HL-60 (cell line): ENCODE results near the gene TK2.

Source experiments
- DNase-seq, 2 experiments: peaks; one replicate each; pipeline ENCODE4 v3.0.0-alpha.2; 2010 to 2020; ENCODE audit warnings: low read depth in 1 of 2, low spot score in 1 of 2
- H3K27ac ChIP-seq: fragments of 250-450 bp; sonication (Bioruptor Pico); replicated peaks from 2 replicates; pipeline ENCODE4 v1.5.1; 2020; ENCODE audit warnings: mild to moderate bottlenecking, moderate library complexity
- H3K27me3 ChIP-seq: fragments of 250-450 bp; sonication (Bioruptor Pico); 2 replicates; pipeline ENCODE4 v1.5.1; 2021; ENCODE audit warnings: mild to moderate bottlenecking, moderate library complexity; ENCODE audit not compliant: insufficient read depth, poor library complexity, severe bottlenecking
- H3K4me3 ChIP-seq: replicated peaks from 2 replicates; pipeline ENCODE4 v1.5.1; 2011; ENCODE audit warnings: mild to moderate bottlenecking, control low read depth, low read length; ENCODE audit not compliant: insufficient read depth
- GABPA ChIP-seq: IDR thresholded peaks from 2 replicates; pipeline ENCODE4 v1.6.1; 2012; ENCODE audit warnings: low read depth
- POLR2AphosphoS5 ChIP-seq: IDR thresholded peaks from 2 replicates; pipeline ENCODE4 v1.6.1; 2012; ENCODE audit warnings: low read depth
- SPI1 ChIP-seq: IDR thresholded peaks from 2 replicates; pipeline ENCODE4 v1.6.1; 2012; ENCODE audit warnings: low read depth, mild to moderate bottlenecking, borderline replicate concordance
- TF ChIP-seq, protein P1 (sequence below): IDR thresholded peaks from one replicate; pipeline ENCODE4 v1.5.1; 2011; ENCODE audit warnings: low read length, control low read depth, inconsistent platforms; ENCODE audit not compliant: insufficient read depth
- TF ChIP-seq, protein P2 (sequence below): IDR thresholded peaks from 2 replicates; pipeline ENCODE4 v1.6.1; 2012; ENCODE audit warnings: low read depth; ENCODE audit not compliant: insufficient replicate concordance

Gene TK2

DNA sequence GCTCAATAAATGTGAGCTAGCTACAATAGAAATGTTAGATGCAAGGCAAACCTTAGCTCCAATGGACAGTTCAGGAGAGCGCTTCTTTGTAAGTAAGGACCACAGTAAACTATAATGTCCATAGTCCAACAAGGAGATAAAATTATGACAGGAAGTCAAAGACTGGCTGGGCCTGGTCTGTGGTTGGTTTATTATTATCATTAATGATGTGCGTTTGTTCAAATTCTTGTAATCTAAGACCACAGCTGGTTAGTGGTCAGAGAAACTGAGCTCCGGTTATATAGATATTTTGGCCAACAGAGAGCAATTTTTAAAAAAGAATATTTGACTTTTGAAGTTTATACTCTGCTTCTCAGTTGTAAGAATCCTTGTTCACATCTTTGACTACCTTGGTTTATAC is 24.6 kb upstream of the TK2 start:
- H3K27me3 ChIP-seq, result no peaks in the 10 kb centered on the region
- TF ChIP-seq SPI1 (no peak), GABPA (no peak), POLR2AphosphoS5 (no peak)
- TF ChIP-seq, protein P1, sequence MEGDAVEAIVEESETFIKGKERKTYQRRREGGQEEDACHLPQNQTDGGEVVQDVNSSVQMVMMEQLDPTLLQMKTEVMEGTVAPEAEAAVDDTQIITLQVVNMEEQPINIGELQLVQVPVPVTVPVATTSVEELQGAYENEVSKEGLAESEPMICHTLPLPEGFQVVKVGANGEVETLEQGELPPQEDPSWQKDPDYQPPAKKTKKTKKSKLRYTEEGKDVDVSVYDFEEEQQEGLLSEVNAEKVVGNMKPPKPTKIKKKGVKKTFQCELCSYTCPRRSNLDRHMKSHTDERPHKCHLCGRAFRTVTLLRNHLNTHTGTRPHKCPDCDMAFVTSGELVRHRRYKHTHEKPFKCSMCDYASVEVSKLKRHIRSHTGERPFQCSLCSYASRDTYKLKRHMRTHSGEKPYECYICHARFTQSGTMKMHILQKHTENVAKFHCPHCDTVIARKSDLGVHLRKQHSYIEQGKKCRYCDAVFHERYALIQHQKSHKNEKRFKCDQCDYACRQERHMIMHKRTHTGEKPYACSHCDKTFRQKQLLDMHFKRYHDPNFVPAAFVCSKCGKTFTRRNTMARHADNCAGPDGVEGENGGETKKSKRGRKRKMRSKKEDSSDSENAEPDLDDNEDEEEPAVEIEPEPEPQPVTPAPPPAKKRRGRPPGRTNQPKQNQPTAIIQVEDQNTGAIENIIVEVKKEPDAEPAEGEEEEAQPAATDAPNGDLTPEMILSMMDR, result no peak
- TF ChIP-seq, protein P2, sequence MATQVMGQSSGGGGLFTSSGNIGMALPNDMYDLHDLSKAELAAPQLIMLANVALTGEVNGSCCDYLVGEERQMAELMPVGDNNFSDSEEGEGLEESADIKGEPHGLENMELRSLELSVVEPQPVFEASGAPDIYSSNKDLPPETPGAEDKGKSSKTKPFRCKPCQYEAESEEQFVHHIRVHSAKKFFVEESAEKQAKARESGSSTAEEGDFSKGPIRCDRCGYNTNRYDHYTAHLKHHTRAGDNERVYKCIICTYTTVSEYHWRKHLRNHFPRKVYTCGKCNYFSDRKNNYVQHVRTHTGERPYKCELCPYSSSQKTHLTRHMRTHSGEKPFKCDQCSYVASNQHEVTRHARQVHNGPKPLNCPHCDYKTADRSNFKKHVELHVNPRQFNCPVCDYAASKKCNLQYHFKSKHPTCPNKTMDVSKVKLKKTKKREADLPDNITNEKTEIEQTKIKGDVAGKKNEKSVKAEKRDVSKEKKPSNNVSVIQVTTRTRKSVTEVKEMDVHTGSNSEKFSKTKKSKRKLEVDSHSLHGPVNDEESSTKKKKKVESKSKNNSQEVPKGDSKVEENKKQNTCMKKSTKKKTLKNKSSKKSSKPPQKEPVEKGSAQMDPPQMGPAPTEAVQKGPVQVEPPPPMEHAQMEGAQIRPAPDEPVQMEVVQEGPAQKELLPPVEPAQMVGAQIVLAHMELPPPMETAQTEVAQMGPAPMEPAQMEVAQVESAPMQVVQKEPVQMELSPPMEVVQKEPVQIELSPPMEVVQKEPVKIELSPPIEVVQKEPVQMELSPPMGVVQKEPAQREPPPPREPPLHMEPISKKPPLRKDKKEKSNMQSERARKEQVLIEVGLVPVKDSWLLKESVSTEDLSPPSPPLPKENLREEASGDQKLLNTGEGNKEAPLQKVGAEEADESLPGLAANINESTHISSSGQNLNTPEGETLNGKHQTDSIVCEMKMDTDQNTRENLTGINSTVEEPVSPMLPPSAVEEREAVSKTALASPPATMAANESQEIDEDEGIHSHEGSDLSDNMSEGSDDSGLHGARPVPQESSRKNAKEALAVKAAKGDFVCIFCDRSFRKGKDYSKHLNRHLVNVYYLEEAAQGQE, result no peak
- no peak overlapping the region for H3K27ac ChIP-seq
- H3K4me3 ChIP-seq, result no peak overlapping the region
- DNase-seq, result no peak

DNA sequence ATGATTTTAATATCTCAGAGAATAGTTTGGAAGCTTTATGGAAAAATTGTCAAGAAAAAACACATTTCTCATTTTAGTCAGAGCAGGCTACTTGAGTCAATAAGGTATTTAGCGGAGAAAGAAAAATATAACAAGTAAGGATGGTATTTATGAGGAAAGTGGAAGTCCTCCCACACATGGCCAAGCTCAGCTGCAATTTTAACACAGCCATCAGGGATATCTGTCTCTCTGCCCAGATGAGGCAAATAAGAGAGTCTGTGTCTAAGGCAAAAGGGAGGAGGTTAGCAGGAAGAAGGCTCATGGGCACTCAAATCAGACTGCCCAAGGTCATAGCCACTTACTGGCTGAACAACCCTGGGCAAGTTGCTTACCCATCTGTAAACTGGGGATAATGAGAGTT is 24.2 kb upstream of the TK2 start:
- no peaks in the 10 kb centered on the region for H3K27me3 ChIP-seq
- DNase-seq, result no peak
- no peak overlapping the region for H3K4me3 ChIP-seq
- no peak overlapping the region for H3K27ac ChIP-seq
- TF ChIP-seq, protein P2, result no peak
- TF ChIP-seq GABPA, result no peak
- no peak for TF ChIP-seq POLR2AphosphoS5
- no peak for TF ChIP-seq SPI1
- TF ChIP-seq, protein P1, result no peak

- no peak overlapping the region for H3K27ac ChIP-seq
- TF ChIP-seq, protein P1, result no peak
- TF ChIP-seq GABPA, result no peak
- no peak for TF ChIP-seq SPI1
- TF ChIP-seq, protein P2, result no peak
- no peak for TF ChIP-seq POLR2AphosphoS5
- H3K27me3 ChIP-seq, result no peaks in the 10 kb centered on the region
- no peak for DNase-seq
- no peak overlapping the region for H3K4me3 ChIP-seq
Measured at GRCh38 chr16:66572356-66572755, 22.4 kb upstream of the TK2 start.
